ENCODE data around the gene FYN.

The FYN gene

DNA sequence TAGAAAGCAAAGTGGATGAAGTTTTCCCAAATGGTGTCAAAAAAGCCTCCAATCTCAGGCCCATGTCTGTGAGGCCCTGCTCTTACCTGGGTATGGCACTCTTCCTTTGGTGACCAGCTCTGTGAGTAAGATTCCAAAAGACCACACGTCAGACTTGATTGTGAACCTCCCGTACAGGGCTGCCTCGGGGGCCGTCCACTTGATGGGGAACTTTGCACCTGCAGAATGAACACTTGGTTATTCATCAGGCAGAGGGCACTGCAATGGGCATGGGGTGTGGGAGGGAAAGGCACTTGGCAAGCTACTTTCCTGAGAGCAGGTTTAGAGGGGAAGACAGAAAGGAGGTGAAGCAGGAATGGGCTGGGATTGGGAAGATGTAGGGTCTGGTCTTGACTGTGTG is 198.8 kb downstream of the FYN start:
- DNase-seq: no peak

- no peak for DNase-seq
These were observed 199.3 kb downstream of the FYN start for GRCh38 chr6:111673937-111674336.

- DNase-seq: no peak
These were observed 199.7 kb downstream of the FYN start for GRCh38 chr6:111673532-111673931.

DNA sequence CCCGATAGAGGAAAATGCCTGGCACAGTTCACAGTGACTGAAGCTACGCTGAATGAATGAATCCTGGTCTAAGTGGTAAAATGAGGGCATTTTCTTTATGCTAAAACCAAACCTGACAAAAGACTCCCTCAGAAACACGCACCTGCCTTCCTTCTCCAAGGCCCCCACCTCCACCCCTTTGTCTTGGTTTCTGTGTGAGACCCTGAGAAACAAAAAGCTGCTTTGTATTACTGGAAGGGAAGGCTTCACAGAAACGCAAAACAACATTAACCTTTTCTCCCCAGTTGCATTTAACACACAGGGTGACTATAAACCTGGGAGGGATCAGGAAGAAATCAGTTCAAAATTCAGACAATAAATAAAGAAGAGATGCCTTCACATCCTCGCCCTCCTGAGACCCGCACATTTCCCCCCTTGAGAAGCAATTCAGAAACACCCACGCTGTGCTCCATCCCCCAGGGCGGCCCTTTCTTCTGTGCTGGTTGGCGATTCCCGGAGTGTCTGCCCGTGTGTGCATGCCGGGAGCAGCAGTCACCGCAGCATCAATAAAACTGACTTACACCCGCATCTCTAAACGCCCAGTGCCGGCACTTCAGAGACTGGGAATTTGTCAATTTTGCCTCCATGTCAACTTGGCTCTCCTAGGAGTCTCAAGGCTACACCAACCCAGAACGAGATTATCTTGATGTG is 200.3 kb downstream of the FYN start:
- DNase-seq: no peak

DNA sequence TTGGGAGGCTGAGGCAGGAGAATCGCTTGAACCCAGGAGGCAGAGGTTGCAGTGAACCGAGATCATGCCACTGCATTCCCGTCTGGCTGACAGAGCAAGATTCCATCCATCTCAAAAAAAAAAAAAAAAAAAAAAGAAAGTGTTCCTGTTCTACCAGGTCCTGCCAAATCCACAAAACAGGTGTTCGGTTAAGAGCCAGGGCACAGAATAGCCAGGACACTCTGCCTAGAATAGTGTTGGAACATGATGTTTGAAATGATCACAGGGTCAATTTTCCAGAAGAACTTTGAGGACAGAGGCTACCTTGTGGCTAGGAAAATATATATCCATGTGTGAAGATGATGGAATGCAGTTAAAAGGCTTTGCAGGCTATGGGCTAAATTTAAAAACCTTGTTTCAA is 203.9 kb downstream of the FYN start:
- no peak for DNase-seq

- DNase-seq: no peak
These were observed 204.8 kb downstream of the FYN start for GRCh38 chr6:111668410-111668809.

DNA sequence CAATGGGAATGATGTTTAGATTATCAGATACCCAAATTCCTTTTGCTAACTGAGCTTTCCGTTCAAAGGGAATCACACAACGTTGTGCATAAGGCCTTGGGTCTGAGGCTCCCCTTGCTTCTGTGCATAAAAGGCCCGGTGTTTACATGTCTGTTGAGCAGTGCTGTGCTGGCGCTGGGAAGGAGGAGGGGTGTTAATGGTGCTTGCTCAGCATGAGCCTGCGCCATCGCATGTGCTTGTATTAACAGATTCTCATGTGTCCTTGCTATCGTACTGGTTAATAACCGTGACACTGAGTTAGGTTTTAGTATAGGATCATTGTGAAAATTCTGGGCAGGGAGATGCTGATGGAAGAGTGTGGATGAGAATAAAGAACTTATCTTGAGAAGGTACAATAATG is 205.3 kb downstream of the FYN start:
- DNase-seq: no peak

GRCh38 chr6:111666847-111667246 is 206.4 kb downstream of the FYN start:
- peak; percentile 71 for DNase-seq

DNA sequence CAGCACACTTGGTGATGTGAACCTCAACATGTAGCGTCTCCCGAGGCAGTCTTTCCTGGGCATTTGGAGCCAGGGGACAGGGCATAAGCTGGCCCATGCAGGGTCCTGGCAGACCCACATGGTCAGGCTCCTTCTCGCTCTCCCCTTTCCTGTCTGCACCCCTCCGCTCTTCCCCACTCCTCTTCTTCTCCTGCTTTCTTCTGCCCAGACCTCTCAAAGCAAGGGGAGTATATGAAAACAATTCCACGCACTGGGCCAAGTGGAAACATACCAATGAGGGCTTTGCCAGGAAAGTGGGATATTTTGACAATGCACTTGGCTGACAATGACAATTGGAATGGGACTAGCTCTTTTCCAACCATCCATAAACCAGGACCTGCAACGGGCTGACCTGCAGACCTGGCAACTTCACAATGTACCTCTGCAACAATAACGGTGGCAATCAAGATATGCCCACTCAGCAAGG is 208.7 kb downstream of the FYN start:
- no peak for DNase-seq

DNA sequence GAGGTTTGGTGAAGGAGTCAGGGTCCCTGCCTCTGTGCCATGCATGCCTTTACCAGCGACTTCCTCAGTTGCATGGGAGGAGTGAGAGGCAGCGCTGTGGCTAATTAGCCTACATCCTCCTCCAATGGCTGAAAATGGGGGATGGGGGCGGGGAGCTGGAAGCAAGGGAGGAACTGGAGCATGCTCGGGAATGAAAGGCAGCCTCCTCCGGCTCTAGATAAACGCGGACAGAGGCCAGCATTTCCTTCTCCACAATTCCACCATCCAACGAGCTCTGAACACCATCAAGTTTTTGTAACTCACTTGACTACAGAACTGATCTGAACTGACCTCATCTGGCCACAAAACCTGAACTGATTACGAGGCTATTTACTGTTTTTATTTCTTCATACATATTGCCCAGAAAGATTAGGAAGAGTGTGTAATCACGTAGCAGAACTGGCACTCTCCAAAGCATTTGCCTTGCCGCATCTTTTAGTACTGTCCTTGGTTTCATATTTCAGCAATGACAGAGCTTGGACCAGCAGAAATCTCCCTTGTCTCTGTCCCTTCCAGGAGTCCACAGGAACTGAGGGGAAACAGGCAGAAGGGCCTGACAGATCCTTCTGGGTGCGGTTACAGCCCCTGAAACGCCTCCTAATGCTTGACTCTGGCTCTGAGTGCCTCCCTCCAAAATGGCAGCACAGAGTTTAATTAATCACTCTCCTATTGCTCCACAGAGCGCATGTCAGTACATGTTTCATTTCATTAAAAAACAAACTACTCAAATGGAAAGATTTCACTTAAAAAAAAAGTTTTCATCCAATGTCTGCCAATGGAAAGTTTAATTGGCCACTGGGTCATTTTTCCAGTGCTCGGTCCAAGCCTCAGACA is 209.3 kb downstream of the FYN start:
- DNase-seq: no peak

DNA sequence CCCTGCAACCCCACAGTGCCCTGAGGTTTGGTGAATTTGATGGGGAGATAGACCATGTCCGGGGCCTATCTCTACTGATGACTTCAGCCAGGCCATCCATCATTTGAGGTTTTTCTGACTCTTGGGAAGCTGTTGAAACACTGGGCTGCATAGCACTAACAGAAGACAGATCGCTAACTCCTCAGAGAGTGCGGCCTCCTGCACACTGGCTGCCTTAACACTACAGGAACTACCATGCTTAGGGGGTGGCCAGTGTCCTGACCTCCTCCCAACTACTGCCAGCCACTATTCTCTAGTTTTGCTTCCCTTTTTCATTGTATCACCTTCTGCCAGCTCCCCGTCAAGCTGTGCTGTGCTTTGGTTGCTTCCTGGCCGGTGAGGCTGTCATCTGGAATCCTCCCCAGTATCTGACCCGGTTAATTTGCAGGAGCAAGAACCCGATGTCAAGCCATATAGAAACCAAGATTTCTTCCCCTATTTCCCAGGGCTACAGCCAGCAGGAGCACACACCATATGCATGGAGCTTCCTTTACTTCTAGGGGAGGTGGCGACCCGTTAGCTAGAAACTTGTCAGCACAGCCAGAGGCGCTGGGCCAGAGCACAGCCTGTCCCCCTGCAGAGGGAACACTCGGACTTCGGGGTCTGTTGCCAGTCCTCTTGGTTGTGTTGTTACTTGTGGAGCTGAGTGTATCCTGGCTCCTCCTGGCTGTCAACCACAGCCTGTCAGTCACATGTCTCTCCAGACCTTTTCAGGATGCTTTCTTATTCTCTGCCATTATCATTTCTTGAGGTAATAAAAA is 210.3 kb downstream of the FYN start:
- DNase-seq: peak; percentile 18

GRCh38 chr6:111662072-111662793 is 211.0 kb downstream of the FYN start:
- DNase-seq: no peak

- DNase-seq: no peak
These were observed 211.7 kb downstream of the FYN start for GRCh38 chr6:111661541-111662061.

GRCh38 chr6:111660531-111660930 is 212.7 kb downstream of the FYN start:
- no peak for DNase-seq

DNA sequence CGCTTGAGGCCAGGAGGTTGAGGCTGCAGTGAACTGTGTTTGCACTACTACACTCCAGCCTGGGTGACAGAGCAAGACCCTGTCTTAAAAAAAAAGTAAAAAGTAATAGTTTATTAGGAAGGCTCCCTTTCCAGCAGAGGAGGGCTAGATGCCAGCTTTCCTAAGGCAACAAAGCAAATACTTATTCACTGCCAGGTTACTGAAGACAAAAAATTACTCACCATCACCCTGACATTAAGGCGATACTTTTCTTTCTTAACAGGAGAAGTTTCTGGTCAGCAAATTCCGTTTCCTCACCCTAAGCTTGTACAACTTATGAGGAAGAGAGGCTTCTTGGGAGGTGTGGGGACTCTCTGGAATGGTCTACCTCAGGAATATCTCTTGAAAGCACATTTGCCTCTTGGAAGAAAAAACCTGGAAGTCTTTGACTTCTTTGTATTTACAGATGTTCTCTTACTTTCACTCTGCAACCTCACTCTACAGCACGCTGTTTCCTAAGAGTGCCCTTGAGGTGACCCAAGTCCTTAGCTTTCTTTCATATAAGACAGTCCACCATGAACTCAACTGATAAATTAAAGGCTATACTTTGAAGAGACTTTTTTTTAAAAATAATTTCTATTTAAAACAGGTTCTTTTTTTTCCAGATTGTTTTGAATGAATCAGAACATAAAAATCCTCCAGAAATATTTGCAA is 214.6 kb downstream of the FYN start:
- peak; percentile 31 for DNase-seq

DNA sequence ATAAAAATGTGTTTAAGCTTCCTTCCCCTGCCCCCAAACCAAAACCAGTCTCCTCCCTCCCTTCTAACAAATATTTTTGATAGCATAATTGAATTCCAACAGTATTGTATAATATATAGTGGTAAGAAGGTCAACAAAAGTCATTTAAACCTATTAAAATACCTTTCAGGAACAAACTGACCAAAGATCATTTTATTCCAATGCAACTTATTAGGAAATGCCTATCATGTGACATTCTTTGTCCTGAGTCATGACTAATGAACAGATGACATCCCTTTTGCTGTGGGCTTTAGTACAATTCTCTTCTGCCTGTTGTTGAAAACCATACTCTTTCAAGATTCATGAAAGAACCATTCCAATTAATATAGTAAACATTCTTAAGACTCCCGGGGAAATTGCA is 216.1 kb downstream of the FYN start:
- peak; percentile 79 for DNase-seq

- DNase-seq: no peak
These were observed 219.3 kb downstream of the FYN start for GRCh38 chr6:111653979-111654378.

DNA sequence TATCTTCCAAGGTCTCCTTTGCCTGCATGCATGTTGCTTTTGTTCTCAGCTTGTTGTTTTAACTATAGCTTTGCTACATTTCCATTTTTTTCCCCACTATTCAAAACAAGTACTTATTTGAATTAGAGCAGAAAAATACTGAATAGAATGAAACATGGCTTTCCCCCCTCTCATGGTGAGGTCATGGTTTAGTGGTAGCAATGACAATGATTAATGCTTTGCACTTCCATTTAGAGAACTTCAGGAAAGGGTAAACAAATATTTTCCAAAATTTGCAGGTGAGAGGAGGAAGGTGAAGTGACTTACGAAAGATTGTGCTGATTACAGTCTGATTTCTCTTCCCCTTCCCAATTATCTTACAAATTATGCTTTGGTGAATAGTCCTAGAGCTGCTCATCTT is 219.8 kb downstream of the FYN start:
- DNase-seq: no peak

DNA sequence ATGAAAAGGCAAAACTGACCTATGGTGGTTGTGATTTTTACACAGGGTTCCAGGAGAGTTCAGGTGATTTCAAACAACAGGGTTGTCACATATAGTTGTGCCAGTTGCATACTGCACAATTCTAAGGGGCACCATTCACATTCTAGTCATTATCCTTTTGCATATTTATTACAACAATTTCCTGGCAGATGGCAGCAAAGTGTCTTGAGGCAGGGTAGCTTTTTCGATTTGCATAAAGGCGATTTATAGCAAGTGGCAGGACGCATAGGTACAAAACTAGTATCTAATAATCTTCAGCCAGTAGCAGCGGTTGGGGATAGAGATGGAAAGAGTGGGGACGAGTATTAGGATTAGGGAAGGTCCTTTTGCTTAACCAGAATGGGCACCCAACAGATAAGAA is 221.1 kb downstream of the FYN start:
- DNase-seq: no peak

DNA sequence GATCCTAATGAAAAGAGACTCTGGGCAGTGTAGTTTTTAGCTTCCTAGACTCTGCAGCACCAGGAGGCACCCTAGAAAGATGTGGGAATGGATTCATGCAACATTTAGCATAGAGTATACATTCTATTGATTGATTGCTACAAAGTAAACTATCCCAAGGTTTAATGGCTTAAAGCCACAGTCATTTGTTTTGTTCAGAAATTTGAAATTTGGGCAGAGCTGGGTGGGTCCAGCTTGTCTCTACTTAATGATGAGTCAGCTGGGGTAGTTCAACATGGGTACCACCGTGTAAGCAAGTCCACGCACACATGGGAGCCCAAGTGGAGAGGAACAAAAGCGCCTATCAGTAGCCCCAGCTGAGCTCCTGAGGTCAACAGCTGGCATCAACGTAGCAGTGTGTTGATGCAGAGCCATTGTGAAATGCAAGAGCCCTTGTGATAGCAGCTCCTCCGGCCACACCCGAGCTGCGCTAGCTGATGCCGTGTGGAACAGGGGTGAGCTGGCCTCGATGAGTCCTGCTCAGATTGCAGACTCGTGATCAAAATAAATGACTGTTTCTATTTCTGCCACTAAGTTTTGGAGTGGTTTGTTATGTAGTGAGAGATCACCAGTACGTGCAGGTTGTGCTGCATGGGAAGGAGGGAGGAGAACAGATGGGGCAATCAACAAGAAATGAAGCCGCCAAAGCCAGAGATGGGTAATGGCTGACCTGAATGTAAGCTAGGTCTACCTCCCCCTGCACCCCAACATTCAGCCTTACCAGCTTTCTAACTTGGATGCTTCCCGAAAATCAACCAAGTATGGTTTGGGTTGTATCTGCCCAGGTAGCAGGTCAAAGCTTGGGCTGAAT is 221.8 kb downstream of the FYN start:
- DNase-seq: no peak

DNA sequence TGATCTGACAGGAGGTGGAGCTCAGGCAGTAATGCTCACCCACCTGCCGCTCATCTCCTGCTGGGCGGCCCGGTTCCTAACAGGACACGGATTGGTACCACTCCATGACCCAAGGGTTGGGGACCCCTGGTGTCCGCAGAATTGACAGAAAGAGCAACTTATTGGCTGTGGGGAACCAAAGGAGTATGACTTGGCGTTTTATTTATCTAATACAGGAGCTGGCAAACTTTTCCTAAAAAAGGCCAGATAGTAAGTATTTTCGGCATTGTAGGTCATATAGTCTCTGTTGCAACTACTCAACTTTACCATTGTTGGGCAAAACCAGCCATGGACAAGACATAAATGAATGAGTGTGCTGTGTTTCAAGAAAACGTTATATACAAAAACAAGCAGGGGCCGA is 223.2 kb downstream of the FYN start:
- DNase-seq: no peak

Data from inflammatory macrophage treated with lipopolysaccharide for 4 hours (primary cell).